NCI-H2107 treated with DMSO at 0.1 percent for 48 hours (cell line): ENCODE measurements around the gene SDK1.
"Not testable (repeated sequence)": the region's sequence is repeated elsewhere in the genome, so short reads cannot be mapped to it uniquely, and the experiment has no call there.

ENCODE experiments used
- DNase-seq: peaks from one replicate; lab custom pipeline; 2025; ENCODE audit not compliant: unreplicated experiment; lab: John Stamatoyannopoulos, UW

SDK1 gene

GRCh38 chr7:3943779-3944520 lies 642.9 kb downstream of the SDK1 start:
- no peak for DNase-seq

- DNase-seq = no peak
Measured at GRCh38 chr7:3949242-3949640, 648.2 kb downstream of the SDK1 start.

- no peak for DNase-seq
Measured at GRCh38 chr7:3950249-3950648, 649.2 kb downstream of the SDK1 start.

GRCh38 chr7:3951316-3952055 lies 650.4 kb downstream of the SDK1 start:
- DNase-seq = no peak

- no peak for DNase-seq
Measured at GRCh38 chr7:3953133-3953532, 652.1 kb downstream of the SDK1 start.

GRCh38 chr7:3953946-3954345 lies 652.9 kb downstream of the SDK1 start:
- no peak for DNase-seq

- DNase-seq = no peak
Measured at GRCh38 chr7:3955026-3955425, 654.0 kb downstream of the SDK1 start.

- DNase-seq = no peak
Measured at GRCh38 chr7:3955751-3956696, 655.0 kb downstream of the SDK1 start.

- no peak for DNase-seq
Measured at GRCh38 chr7:3956949-3957348, 655.9 kb downstream of the SDK1 start.

GRCh38 chr7:3957472-3958108 lies 656.5 kb downstream of the SDK1 start:
- no peak for DNase-seq

- no peak for DNase-seq
Measured at GRCh38 chr7:3958109-3958483, 657.0 kb downstream of the SDK1 start.

GRCh38 chr7:3959364-3959763 lies 658.3 kb downstream of the SDK1 start:
- DNase-seq = no peak

- no peak for DNase-seq
Measured at GRCh38 chr7:3960050-3960763, 659.2 kb downstream of the SDK1 start.

GRCh38 chr7:3960942-3961341 lies 659.9 kb downstream of the SDK1 start:
- DNase-seq = no peak

- DNase-seq = no peak
Measured at GRCh38 chr7:3961857-3962503, 660.9 kb downstream of the SDK1 start.

- DNase-seq = not testable (repeated sequence)
Measured at GRCh38 chr7:3963768-3964167, 662.7 kb downstream of the SDK1 start.

GRCh38 chr7:3964980-3965606 lies 664.0 kb downstream of the SDK1 start:
- DNase-seq = no peak

- no peak for DNase-seq
Measured at GRCh38 chr7:3965794-3966395, 664.8 kb downstream of the SDK1 start.

- no peak for DNase-seq
Measured at GRCh38 chr7:3968234-3968633, 667.2 kb downstream of the SDK1 start.
